ENCODE measurements around the gene WDR38.
A peak's percentile ranks its signal among the peaks of the same experiment; 100 is the strongest.

The WDR38 gene

GRCh38 chr9:124857533-124858162, 4.4 kb downstream of the WDR38 start:
- no peak for DNase-seq (ENCODE audit: low read depth in 2 of 2)

DNA sequence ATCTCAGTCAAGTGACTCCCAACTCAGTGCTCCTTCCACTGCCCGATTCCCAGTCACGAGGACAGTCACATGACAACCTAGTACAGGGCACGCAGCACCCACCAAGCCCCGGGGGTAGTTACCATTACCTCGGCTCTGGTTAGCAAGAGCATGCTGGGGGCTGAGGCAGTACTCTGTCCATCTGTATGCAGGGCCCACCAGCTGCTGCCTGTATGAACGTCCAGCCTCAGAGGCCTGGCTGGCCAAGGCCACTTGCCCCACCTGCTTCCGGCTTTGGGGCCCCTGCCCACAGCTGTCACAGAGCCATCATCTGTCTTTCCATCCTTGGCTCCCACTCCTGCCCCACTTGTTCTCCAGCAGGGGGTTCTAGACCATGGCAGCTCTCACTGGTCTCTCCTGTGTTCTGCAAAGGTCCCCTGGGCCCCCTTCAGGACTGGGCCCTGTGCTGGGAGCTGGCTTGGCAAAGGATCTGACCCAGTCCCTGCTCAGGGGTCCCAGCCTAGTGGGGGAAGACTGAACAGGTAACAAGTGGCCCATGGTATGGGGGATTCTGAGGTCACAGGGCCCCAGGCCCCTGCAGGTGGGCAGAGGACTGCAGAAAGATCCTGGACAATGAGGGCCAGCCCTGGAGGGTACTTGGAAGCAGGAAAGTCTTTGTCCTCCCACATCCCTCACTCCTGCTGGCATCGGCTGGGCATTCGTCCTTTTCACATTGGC, 5.2 kb downstream of the WDR38 start:
- DNase-seq (ENCODE audit: low read depth in 2 of 2): no peak

DNA sequence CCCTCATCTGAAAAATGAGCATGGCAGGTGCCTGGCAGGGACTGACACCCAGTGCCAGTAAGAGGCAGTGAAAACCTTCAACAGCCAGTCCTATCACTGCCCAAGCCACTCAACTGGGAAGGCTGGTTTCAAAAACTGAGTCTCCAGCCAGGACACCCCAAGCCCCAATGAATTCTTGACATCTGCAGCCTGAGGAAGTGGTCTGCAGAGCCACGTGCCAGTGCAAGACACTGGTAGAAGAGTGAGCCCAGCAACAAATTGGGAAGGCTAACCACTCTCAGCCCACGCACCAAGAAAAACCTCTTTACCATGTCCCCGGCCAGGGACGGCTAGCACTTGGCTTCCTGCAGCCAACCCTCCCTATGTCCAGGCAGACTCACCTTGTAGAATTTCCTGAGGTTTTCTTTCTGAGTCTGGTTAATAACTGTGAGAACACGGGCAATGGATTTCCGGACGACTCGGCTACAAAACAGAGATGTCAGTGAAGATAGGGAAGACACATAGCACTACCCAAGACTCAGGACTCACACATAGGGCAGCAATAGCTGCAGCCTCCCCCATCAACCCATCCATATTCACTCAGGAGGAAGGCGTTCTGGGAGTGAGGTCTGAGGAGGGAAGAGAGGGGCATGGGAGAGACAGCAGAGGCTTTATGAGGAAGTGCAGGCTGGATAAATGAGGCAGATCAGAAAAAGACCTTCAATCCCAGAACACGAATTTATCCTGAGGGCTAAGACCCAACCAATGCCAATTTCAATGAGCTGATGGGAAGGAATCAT, 6.7 kb downstream of the WDR38 start:
- DNase-seq (ENCODE audit: low read depth in 2 of 2): no peak

GRCh38 chr9:124860582-124861341, 7.5 kb downstream of the WDR38 start:
- no peak for DNase-seq (ENCODE audit: low read depth in 2 of 2)

GRCh38 chr9:124861342-124862229, 8.3 kb downstream of the WDR38 start, which contains the start of the genes ARPC5L and RPL35:
ARPC5L (plus strand) TSS chr9:124862130; CDS start chr9:124869291, 7,161 bp downstream.
RPL35 (minus strand) TSS chr9:124861957; CDS start chr9:124861912, 45 bp downstream.
- peak; percentile 93 to 96 for DNase-seq (ENCODE audit: low read depth in 2 of 2)

GRCh38 chr9:124863371-124863871, 10.2 kb downstream of the WDR38 start:
- DNase-seq (ENCODE audit: low read depth in 2 of 2): no peak

GRCh38 chr9:124868511-124869465, 15.5 kb downstream of the WDR38 start:
- DNase-seq (ENCODE audit: low read depth in 2 of 2): peak; percentile 88 to 91

DNA sequence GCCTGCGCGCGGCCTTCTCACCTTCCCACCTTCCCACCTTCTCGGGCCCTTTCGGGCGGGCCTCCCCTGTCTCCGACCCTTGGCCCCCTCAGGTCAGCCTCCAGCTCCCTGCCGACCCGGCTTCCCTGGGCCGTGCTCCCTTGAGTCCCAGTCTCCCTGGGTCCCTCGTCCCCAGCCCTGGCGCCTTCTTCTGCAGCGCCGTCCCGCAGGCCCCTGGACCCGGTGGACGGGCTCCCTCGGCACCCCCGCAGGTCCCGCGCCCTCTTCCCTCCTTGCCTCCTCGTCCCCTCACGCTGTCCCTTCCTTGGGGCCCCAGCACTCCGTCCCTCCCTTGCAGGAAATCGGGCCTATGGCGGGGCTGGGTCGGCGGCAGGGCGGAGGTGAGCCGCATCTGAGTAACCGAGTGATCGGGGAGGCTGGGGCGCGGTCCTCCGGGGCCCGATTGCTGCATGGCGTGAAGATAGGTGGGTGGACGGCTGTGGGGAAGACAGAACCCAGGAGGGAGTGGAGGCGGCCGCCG, 16.3 kb downstream of the WDR38 start:
- DNase-seq (ENCODE audit: low read depth in 2 of 2): peak in 1 of 2 donors; percentile 37

DNA sequence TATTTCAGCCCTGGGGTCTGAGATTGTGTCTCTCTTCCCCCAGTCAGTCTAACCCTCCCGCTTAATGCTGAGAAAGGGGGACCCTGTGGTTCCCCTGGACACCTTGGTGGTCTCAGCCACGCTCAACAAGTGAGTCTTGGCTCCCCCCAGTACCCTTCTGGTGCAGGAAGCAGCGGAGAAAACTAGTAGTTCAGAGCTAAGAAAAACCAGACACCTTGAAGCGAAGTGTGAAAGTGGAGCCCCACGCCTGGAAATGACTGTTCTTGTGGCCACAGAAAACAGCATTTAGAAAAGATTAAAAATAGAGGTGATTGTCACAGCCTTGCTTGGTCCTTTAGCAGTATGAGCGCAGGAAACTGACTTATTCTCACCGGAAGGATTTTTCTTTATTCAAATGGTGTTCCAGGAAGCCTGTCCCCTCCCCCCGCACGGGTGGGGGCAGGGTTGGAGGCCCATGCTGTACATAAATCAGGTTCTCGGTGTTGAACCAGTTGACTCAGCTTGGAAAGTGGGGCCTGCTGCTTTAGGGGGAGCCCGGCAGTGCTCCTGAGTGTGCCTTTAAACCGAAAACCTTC, 16.8 kb downstream of the WDR38 start:
- peak; percentile 83 to 89 for DNase-seq (ENCODE audit: low read depth in 2 of 2)

DNA sequence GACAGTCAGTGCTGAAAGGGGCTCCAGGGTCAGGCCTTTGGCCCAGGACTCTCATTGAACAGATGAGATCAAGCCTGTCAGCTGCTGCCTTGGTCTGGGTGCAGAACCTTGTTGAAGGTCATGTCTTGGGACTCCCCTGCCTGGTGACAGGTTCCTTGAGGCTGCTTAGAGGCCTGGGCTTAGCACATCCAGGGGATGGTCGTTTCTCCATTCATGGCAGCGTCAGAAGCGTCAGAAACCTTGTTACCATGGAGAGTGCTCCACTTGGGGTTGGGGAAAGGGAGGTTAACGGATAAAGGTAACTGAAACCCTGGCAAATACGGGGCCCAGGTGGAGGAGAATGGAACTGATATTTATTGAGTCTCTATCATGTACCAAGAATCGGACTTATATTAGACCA, 17.5 kb downstream of the WDR38 start:
- DNase-seq (ENCODE audit: low read depth in 2 of 2): no peak

GRCh38 chr9:124871156-124871561, 17.9 kb downstream of the WDR38 start:
- no peak for DNase-seq (ENCODE audit: low read depth in 2 of 2)

- no peak for DNase-seq (ENCODE audit: low read depth in 2 of 2)
These were observed 20.4 kb downstream of the WDR38 start for GRCh38 chr9:124873664-124874063.

GRCh38 chr9:124875501-124875900, 22.2 kb downstream of the WDR38 start:
- DNase-seq (ENCODE audit: low read depth in 2 of 2): no peak

GRCh38 chr9:124877021-124877782, 23.9 kb downstream of the WDR38 start:
- DNase-seq (ENCODE audit: low read depth in 2 of 2): no peak

DNA sequence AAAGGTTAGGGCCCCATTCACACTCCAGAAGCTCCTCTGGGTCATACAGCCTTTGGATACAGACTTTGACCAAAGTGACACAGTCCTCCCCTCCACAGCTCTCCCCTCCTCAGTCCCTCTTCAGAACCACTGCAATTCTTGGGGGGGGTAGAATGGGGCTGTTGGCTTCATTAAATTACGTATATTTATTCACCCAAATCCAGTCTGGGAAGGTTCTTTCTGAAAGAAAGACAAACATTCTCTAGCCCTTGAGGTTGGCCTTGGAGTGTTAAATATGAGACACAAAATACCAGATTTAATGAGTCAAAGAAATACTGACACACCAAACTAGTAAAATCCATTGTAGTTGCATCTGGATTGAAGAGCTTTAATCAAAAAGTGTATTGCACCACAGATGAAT, 24.8 kb downstream of the WDR38 start:
- DNase-seq (ENCODE audit: low read depth in 2 of 2): no peak

DNA sequence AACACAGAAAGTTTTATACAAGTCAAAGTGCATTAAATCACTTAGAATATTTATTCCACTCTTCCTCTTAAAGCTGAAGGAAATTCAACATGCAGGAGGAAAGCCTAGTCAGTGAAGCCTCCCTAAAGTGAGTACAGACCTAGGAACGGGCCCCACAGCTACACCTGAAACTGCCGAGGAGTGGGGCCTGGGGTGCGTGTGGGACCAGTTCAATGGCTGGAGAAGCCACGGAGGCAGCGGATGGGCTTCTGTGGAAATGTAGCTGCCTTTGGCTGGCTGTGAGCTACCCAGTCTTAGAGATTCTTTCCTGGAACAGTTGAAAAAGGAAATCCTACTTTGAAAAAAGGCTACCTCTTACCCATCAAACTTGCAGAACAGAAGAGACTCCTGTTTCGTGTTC, 25.3 kb downstream of the WDR38 start:
- no peak for DNase-seq (ENCODE audit: low read depth in 2 of 2)

GRCh38 chr9:124879226-124879625, 26.0 kb downstream of the WDR38 start:
- no peak for DNase-seq (ENCODE audit: low read depth in 2 of 2)

GRCh38 chr9:124880501-124880900, 27.2 kb downstream of the WDR38 start:
- no peak for DNase-seq (ENCODE audit: low read depth in 2 of 2)
